ENCODE measurements around the gene CFAP410.

- TF ChIP-seq GABPA (IDR thresholded peaks at IDR 0.05; ENCODE audit: low read depth) (no peak), CTCF (IDR thresholded peaks at IDR 0.05; ENCODE audit: insufficient read depth, low read length) (no peak)
These were observed 35.6 kb upstream of the CFAP410 start for GRCh38 chr21:44374601-44375280.

Measured in HL-60 (cell line).